Stimulated activated naive CD8-positive, alpha-beta T cell treated with anti-CD3 and anti-CD28 coated beads, Interleukin-15, Interleukin-2, amounts not matched to agents 100 ng/mL and 50 ng/mL, for 24 hours (primary cell): ENCODE measurements around the gene GNAI2.
"Not testable (repeated sequence)": the region's sequence is repeated elsewhere in the genome, so short reads cannot be mapped to it uniquely, and the experiment has no call there.

Experiments
- H3K27ac Mint-ChIP-seq: one replicate; pipeline ENCODE4 v1.8.0; 2021; ENCODE audit warnings: mild to moderate bottlenecking, mixed read lengths
- H3K27me3 Mint-ChIP-seq: one replicate; pipeline ENCODE4 v1.8.0; 2021; ENCODE audit warnings: mixed read lengths
- H3K36me3 Mint-ChIP-seq: one replicate; pipeline ENCODE4 v1.8.0; 2021; ENCODE audit warnings: low read depth, mixed read lengths
- H3K4me1 Mint-ChIP-seq: one replicate; pipeline ENCODE4 v1.8.0; 2021; ENCODE audit warnings: low read depth, mixed read lengths
- H3K4me3 Mint-ChIP-seq: one replicate; pipeline ENCODE4 v1.8.0; 2021; ENCODE audit warnings: mild to moderate bottlenecking, mixed read lengths
- H3K9me3 Mint-ChIP-seq: one replicate; pipeline ENCODE4 v1.8.0; 2021; ENCODE audit warnings: mixed read lengths

The GNAI2 gene

GRCh38 chr3:50258029-50258680, 22.2 kb downstream of the GNAI2 start:
- Mint-ChIP-seq H3K27me3 (no peaks in the 10 kb centered on the region), H3K9me3 (no peaks in the 10 kb centered on the region), H3K4me1 (peaks cover 4% of the 10 kb centered on the region), H3K4me3 (no peak overlapping the region), H3K27ac (no peak overlapping the region), H3K36me3 (peaks cover 14% of the 10 kb centered on the region)

DNA sequence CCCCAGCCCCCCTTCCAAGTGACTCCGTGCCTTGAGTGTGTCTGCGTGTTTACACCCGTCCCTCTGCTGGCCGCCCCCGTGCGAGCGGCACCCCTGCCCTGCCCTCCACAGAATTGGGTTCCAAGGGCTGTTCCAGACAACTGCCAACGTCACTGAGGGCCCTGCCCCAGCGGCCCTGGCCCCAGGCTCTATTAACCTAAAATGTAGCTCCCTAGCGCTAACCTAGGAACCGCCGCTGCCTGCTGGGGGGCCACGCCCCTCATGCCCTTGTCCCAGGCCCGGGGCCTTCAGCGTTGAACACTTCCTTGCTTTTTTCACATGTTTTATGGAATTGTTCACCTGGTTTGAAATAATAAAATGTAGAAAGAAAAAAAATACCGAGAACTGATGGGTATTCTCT, 23.0 kb downstream of the GNAI2 start:
- Mint-ChIP-seq H3K4me1 (peaks cover 4% of the 10 kb centered on the region), H3K4me3 (no peak overlapping the region), H3K9me3 (no peaks in the 10 kb centered on the region), H3K27ac (no peak overlapping the region), H3K27me3 (no peaks in the 10 kb centered on the region), H3K36me3 (peaks cover 14% of the 10 kb centered on the region)

GRCh38 chr3:50259432-50260026, 23.5 kb downstream of the GNAI2 start:
- Mint-ChIP-seq H3K4me1 (peaks cover 4% of the 10 kb centered on the region), H3K36me3 (peaks cover 14% of the 10 kb centered on the region), H3K27ac (no peak overlapping the region), H3K4me3 (peak overlapping the region; percentile 50), H3K27me3 (no peaks in the 10 kb centered on the region), H3K9me3 (no peaks in the 10 kb centered on the region)

GRCh38 chr3:50260027-50260941, 24.3 kb downstream of the GNAI2 start:
- Mint-ChIP-seq H3K4me1 (peaks cover 4% of the 10 kb centered on the region), H3K27ac (no peak overlapping the region), H3K4me3 (peak overlapping the region; percentile 56), H3K27me3 (no peaks in the 10 kb centered on the region), H3K36me3 (peaks cover 14% of the 10 kb centered on the region), H3K9me3 (no peaks in the 10 kb centered on the region)

DNA sequence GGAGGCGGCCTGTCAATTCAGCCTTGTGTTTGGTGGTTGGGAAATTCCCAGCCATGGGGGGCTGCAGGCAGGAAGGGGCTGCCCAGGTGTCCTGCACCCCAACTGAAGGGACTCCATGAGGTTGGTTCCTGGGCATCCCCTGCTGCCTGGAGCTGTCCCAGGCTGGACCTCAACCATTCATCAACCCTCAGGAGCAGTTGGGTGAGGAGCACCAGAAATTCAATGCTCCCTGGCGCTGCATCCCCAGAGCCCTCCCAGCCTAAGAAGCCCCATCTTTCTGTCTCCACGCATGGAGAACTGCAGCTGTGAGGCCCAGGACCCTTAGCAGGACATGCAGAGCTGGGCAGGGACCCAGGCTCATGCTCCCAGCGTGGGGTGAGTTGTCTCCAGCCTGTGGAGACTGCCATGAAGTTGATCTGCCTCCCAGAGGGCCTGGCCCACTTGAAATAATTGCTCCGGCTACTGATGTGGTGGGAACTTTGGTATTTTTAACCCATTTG, 25.0 kb downstream of the GNAI2 start:
- Mint-ChIP-seq H3K4me3 (peak overlapping the region; percentile 56), H3K27ac (no peak overlapping the region), H3K27me3 (peaks cover 5% of the 10 kb centered on the region), H3K4me1 (peaks cover 4% of the 10 kb centered on the region), H3K9me3 (no peaks in the 10 kb centered on the region), H3K36me3 (peaks cover 14% of the 10 kb centered on the region)

GRCh38 chr3:50261505-50261904, 25.5 kb downstream of the GNAI2 start:
- H3K4me3 Mint-ChIP-seq = no peak overlapping the region
- peaks cover 4% of the 10 kb centered on the region for H3K4me1 Mint-ChIP-seq
- H3K36me3 Mint-ChIP-seq = peaks cover 11% of the 10 kb centered on the region
- peaks cover 5% of the 10 kb centered on the region for H3K27me3 Mint-ChIP-seq
- H3K27ac Mint-ChIP-seq = no peak overlapping the region
- H3K9me3 Mint-ChIP-seq = no peaks in the 10 kb centered on the region

DNA sequence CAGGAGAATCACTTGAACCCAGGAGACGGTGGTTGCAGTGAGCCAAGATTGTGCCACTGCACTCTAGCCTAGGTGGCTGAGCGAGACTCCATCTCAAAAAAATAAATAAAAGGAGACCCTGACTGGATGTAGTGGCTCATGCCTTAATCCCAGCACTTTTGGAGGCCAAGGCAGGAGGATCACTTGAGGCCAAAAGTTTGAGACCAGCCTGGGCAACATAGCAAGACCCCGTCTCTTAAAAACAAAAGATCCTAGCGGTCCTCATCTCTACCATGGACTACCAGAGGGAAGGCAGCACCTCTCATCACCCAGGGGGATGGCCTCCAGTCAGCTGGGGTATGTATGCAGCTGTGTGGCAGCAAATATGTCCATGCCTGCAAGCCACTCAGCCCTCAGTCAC, 26.2 kb downstream of the GNAI2 start:
- not testable (repeated sequence) for H3K27ac Mint-ChIP-seq

DNA sequence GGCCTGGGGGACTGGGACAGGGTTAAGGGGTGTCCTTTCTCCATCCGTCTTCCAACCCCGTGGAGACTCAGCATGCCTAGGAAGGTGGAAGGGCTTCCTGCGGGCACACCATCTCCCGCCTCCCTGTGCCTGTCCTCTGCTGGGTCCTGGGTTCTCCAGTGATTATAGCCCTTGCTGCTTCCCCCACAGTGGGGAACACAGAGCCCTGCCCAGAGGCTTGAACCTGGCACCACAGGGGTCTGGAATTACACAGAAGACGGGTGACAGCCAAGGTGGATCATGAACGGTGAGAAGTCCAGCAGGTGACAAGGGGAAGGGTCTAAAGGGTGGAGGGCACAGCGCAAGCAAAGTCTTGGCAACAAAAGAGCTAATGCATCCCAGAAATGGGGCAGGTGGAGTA, 26.8 kb downstream of the GNAI2 start:
- H3K36me3 Mint-ChIP-seq = no peaks in the 10 kb centered on the region
- no peak overlapping the region for H3K27ac Mint-ChIP-seq
- no peaks in the 10 kb centered on the region for H3K9me3 Mint-ChIP-seq
- H3K4me1 Mint-ChIP-seq = peaks cover 4% of the 10 kb centered on the region
- peaks cover 5% of the 10 kb centered on the region for H3K27me3 Mint-ChIP-seq
- no peak overlapping the region for H3K4me3 Mint-ChIP-seq

More for the DNA sequence above, 26.2 kb downstream of the GNAI2 start:
- H3K4me3 Mint-ChIP-seq, H3K9me3 Mint-ChIP-seq, H3K36me3 Mint-ChIP-seq, H3K27me3 Mint-ChIP-seq, H3K4me1 Mint-ChIP-seq: not testable (repeated sequence)

GRCh38 chr3:50263478-50264382, 27.7 kb downstream of the GNAI2 start:
- Mint-ChIP-seq H3K27ac (no peak overlapping the region), H3K4me1 (peaks cover 4% of the 10 kb centered on the region), H3K36me3 (no peaks in the 10 kb centered on the region), H3K4me3 (no peak overlapping the region), H3K27me3 (peaks cover 15% of the 10 kb centered on the region), H3K9me3 (no peaks in the 10 kb centered on the region)

GRCh38 chr3:50264383-50264963, 28.5 kb downstream of the GNAI2 start:
- Mint-ChIP-seq H3K27me3 (peaks cover 16% of the 10 kb centered on the region), H3K27ac (no peak overlapping the region), H3K4me3 (no peak overlapping the region), H3K36me3 (no peaks in the 10 kb centered on the region), H3K9me3 (no peaks in the 10 kb centered on the region), H3K4me1 (peaks cover 4% of the 10 kb centered on the region)

DNA sequence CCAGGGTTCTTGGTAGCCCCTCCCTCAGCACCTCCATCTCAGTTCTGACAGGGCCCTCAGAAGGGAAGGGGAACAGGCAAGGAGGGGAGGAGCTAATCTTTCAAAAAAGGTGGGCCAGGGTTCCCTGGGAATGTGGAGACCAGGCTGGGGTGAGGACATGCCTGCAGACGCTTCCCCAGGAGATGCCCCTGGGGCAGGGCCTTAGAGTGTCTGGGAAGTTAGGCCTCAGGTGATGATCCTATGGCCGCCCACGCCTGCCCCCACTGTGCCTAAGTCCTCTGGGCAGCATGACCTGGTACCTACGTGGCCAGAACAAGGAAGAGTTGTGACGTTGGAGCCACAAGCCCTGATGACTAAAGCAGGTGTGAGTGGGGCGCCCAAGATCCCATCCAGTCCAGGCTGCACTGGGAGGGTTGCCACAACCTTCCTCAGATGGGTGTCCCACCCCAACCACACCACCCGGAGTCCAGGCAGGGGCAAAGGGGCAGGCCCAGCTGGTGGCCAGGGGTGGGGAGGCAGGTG, 29.0 kb downstream of the GNAI2 start:
- H3K4me1 Mint-ChIP-seq = no peaks in the 10 kb centered on the region
- no peaks in the 10 kb centered on the region for H3K9me3 Mint-ChIP-seq
- no peaks in the 10 kb centered on the region for H3K36me3 Mint-ChIP-seq
- peaks cover 16% of the 10 kb centered on the region for H3K27me3 Mint-ChIP-seq
- H3K27ac Mint-ChIP-seq = no peak overlapping the region
- no peak overlapping the region for H3K4me3 Mint-ChIP-seq

GRCh38 chr3:50265571-50265970, 29.6 kb downstream of the GNAI2 start:
- H3K4me3 Mint-ChIP-seq = no peak overlapping the region
- H3K9me3 Mint-ChIP-seq = no peaks in the 10 kb centered on the region
- peaks cover 16% of the 10 kb centered on the region for H3K27me3 Mint-ChIP-seq
- H3K27ac Mint-ChIP-seq = no peak overlapping the region
- no peaks in the 10 kb centered on the region for H3K36me3 Mint-ChIP-seq
- no peaks in the 10 kb centered on the region for H3K4me1 Mint-ChIP-seq

GRCh38 chr3:50266017-50266416, 30.0 kb downstream of the GNAI2 start:
- no peaks in the 10 kb centered on the region for H3K4me1 Mint-ChIP-seq
- no peaks in the 10 kb centered on the region for H3K36me3 Mint-ChIP-seq
- H3K9me3 Mint-ChIP-seq = no peaks in the 10 kb centered on the region
- peaks cover 16% of the 10 kb centered on the region for H3K27me3 Mint-ChIP-seq
- no peak overlapping the region for H3K27ac Mint-ChIP-seq
- H3K4me3 Mint-ChIP-seq = no peak overlapping the region

- no peaks in the 10 kb centered on the region for H3K36me3 Mint-ChIP-seq
- no peaks in the 10 kb centered on the region for H3K4me1 Mint-ChIP-seq
- peaks cover 16% of the 10 kb centered on the region for H3K27me3 Mint-ChIP-seq
- no peak overlapping the region for H3K27ac Mint-ChIP-seq
- no peaks in the 10 kb centered on the region for H3K9me3 Mint-ChIP-seq
- no peak overlapping the region for H3K4me3 Mint-ChIP-seq
These were observed 30.8 kb downstream of the GNAI2 start for GRCh38 chr3:50266836-50267235.
